Body of pancreas (tissue), 4 donors: ENCODE results near the gene RELA.

Source experiments
- POLR2A ChIP-seq, 3 donors: fragments of 450-650 bp; IDR thresholded peaks; one replicate each; pipeline ENCODE4 v1.6.1; 2016; ENCODE audit warnings: antibody characterized with exemption in 3 of 3, mild to moderate bottlenecking in 2 of 3
- TF ChIP-seq, protein P1 (sequence below), 7 experiments: fragments of 450-650 bp in 4 of 7; fragments of 200-600 bp in 3 of 7; sonication (generic) in 3 of 7; IDR thresholded peaks; one replicate each; pipeline ENCODE4 v1.5.1; 2016 to 2019; ENCODE audit warnings: antibody characterized with exemption in 7 of 7

DNA sequence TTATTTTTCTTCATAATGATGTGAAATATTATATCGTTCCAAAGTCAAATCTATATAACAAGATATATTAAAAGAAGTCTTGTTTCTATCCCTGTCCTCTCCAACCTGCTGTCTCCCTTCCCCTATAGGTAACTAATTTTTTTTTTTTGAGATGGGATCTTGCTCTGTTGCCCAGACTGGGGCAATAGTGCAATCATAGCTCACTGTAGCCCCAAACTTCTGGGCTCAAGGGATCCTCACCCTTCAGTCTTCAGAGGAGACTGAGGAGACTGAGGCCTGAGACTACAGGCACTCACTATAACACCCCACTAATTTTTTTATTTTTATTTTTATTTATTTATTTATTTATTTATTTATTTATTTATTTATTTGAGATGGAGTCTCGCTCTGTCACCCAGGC is 10.3 kb upstream of the RELA start:
- TF ChIP-seq POLR2A (IDR thresholded peaks at IDR 0.05), result no peak
- TF ChIP-seq, protein P1, sequence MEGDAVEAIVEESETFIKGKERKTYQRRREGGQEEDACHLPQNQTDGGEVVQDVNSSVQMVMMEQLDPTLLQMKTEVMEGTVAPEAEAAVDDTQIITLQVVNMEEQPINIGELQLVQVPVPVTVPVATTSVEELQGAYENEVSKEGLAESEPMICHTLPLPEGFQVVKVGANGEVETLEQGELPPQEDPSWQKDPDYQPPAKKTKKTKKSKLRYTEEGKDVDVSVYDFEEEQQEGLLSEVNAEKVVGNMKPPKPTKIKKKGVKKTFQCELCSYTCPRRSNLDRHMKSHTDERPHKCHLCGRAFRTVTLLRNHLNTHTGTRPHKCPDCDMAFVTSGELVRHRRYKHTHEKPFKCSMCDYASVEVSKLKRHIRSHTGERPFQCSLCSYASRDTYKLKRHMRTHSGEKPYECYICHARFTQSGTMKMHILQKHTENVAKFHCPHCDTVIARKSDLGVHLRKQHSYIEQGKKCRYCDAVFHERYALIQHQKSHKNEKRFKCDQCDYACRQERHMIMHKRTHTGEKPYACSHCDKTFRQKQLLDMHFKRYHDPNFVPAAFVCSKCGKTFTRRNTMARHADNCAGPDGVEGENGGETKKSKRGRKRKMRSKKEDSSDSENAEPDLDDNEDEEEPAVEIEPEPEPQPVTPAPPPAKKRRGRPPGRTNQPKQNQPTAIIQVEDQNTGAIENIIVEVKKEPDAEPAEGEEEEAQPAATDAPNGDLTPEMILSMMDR (IDR thresholded peaks at IDR 0.05), result no peak
